MCF 10A (cell line): Measurements from ENCODE around the gene THAP4. TPM values are rescaled to one million over a fixed set of nuclear protein-coding genes. Genes with fewer than 3 reads are reported as not detected.
A peak's percentile ranks its signal among the peaks of the same experiment; 100 is the strongest.

Source experiments
- BruUV-seq: library from RNA; stranded (reverse); fragments of 400-500 nt; replicated peaks from 2 replicates; lab custom pipeline; 2021; lab: Mats Ljungman, UMichigan
- CTCF ChIA-PET: fragments of 300-600 bp; sonication (Branson Sonifier 250); formaldehyde crosslinking; extraction: SDS; loops from one replicate; lab custom pipeline; 2021; ENCODE audit warnings: antibody characterized with exemption, inconsistent platforms; lab: Yijun Ruan, JAX
- POLR2A ChIA-PET: fragments of 300-600, 350-650 bp; sonication (Branson Sonifier 250); formaldehyde crosslinking; extraction: SDS; loops from one replicate; lab custom pipeline; 2020; ENCODE audit warnings: antibody characterized with exemption, inconsistent platforms; lab: Yijun Ruan, JAX
- DNase-seq: peaks from one replicate; pipeline ENCODE4 v3.0.0-alpha.2; 2018; ENCODE audit not compliant: unreplicated experiment
- H3K27ac Mint-ChIP-seq: one replicate; pipeline ENCODE4 v1.8.0; 2022; ENCODE audit warnings: mild to moderate bottlenecking, low read depth, mixed read lengths; ENCODE audit not compliant: unreplicated experiment
- H3K27me3 Mint-ChIP-seq: one replicate; pipeline ENCODE4 v1.8.0; 2022; ENCODE audit warnings: mixed read lengths; ENCODE audit not compliant: insufficient read depth, unreplicated experiment
- H3K36me3 Mint-ChIP-seq: one replicate; pipeline ENCODE4 v1.8.0; 2022; ENCODE audit warnings: mild to moderate bottlenecking, moderate library complexity, mixed read lengths; ENCODE audit not compliant: insufficient read depth, unreplicated experiment
- H3K4me1 Mint-ChIP-seq: one replicate; pipeline ENCODE4 v1.8.0; 2022; ENCODE audit warnings: mixed read lengths; ENCODE audit not compliant: insufficient read depth, unreplicated experiment
- H3K4me3 Mint-ChIP-seq: one replicate; pipeline ENCODE4 v1.8.0; 2022; ENCODE audit warnings: mild to moderate bottlenecking, moderate library complexity, mixed read lengths; ENCODE audit not compliant: unreplicated experiment
- H3K9me3 Mint-ChIP-seq: one replicate; pipeline ENCODE4 v1.8.0; 2022; ENCODE audit warnings: mixed read lengths; ENCODE audit not compliant: unreplicated experiment
- intact Hi-C: fragments of 100-400 bp; cut with micrococcal nuclease; formaldehyde crosslinking; loops from 2 replicates; pipeline ENCODE4 v1.14.1; 2022
- total RNA-seq: library from RNA; stranded (reverse); gene quantifications from 2 replicates; pipeline ENCODE4 v1.2.3, GENCODE V29; 2022
- TF ChIP-seq, protein P1 (sequence below): fragments of 200-600 bp; IDR thresholded peaks from one replicate; pipeline ENCODE4 v1.8.0; 2022; ENCODE audit warnings: antibody characterized with exemption, mild to moderate bottlenecking; ENCODE audit not compliant: unreplicated experiment

Gene THAP4
- total RNA-seq, 1 experiment from 2014 or later: 91.8 TPM

DNA sequence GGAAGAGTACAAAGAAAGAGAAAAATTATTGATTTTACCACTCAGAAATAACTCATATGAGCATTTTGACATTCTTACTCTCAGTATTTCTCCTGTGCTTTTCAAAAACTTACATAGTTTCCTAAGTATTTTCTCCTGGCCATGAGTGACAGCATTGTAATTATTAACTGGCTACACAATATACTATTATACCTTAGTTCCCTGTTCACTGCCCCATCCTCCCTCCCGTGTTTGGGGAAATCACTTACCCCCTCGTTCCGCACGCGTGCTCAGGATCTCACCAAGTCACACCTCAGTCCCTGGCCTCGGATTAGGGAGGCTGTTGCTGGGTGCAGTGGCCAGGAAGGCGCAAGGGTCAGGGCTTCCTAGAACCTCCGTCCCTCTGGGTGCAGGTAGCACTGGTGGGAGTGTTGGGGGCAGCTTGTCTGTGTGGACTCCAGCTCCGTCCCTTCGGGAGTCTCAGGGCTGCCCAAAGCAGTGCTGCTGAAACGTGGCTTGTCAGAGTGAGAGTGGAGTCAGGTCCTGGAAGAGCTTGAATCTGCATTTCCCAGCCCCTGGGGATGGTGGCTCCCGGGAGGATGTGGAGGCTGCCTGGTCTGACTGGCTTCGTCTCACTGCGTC, 23.7 kb upstream of the THAP4 start:
- H3K4me3 Mint-ChIP-seq: no peak overlapping the region
- peaks cover 53% of the 10 kb centered on the region for H3K36me3 Mint-ChIP-seq
- TF ChIP-seq, protein P1, sequence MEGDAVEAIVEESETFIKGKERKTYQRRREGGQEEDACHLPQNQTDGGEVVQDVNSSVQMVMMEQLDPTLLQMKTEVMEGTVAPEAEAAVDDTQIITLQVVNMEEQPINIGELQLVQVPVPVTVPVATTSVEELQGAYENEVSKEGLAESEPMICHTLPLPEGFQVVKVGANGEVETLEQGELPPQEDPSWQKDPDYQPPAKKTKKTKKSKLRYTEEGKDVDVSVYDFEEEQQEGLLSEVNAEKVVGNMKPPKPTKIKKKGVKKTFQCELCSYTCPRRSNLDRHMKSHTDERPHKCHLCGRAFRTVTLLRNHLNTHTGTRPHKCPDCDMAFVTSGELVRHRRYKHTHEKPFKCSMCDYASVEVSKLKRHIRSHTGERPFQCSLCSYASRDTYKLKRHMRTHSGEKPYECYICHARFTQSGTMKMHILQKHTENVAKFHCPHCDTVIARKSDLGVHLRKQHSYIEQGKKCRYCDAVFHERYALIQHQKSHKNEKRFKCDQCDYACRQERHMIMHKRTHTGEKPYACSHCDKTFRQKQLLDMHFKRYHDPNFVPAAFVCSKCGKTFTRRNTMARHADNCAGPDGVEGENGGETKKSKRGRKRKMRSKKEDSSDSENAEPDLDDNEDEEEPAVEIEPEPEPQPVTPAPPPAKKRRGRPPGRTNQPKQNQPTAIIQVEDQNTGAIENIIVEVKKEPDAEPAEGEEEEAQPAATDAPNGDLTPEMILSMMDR: no peak
- no peaks in the 10 kb centered on the region for H3K27me3 Mint-ChIP-seq
- H3K4me1 Mint-ChIP-seq: peaks cover 6% of the 10 kb centered on the region
- intact Hi-C loops: no loop called here
- BruUV-seq: no TSS peak
- no peaks in the 10 kb centered on the region for H3K9me3 Mint-ChIP-seq
- ChIA-PET CTCF (no interaction called here), POLR2A (no interaction called here)
- DNase-seq: no peak
- H3K27ac Mint-ChIP-seq: no peak overlapping the region

DNA sequence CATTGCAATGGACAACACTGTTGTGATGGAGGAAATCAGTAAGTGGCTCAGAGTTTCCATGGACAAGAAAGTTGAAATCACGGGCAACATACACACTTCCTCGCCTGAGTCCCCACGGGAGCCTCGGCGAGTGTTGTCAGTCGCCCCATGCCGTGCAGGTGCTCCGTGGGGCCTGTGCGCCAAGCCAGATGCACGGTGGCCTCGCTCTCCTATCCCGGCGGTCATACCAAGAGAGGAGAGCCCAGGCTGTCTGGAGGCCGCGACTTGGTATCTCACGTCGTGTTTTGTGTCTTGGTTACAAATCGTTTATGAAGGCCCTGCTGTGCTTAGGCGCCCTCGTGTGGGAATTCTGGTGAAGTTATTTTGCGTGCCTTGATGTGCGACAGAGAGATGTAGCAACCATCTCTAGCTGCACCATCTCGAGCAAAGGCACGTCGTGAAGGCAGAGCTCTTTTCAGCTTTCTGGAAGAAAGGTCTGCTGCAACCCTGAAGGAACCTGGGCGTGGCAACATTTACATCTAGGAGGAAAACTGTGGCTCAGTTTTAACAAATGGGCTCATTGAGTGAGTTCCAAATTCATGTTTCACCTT, 22.3 kb upstream of the THAP4 start:
- Mint-ChIP-seq H3K36me3 (peaks cover 65% of the 10 kb centered on the region), H3K4me3 (no peak overlapping the region), H3K4me1 (no peaks in the 10 kb centered on the region), H3K27ac (no peak overlapping the region), H3K27me3 (no peaks in the 10 kb centered on the region), H3K9me3 (no peaks in the 10 kb centered on the region)
- ChIA-PET CTCF (interaction anchor here (0.5 to 1.6 kb wide), 14 partner anchors 8 to 582 kb away, joined by 3 to 5 read pairs (median 3); no protein-coding TSS in a partner anchor), POLR2A (no interaction called here)
- BruUV-seq: no TSS peak
- intact Hi-C loops: no loop called here
- DNase-seq: peak; percentile 40
- TF ChIP-seq, protein P1: peak; percentile 28

DNA sequence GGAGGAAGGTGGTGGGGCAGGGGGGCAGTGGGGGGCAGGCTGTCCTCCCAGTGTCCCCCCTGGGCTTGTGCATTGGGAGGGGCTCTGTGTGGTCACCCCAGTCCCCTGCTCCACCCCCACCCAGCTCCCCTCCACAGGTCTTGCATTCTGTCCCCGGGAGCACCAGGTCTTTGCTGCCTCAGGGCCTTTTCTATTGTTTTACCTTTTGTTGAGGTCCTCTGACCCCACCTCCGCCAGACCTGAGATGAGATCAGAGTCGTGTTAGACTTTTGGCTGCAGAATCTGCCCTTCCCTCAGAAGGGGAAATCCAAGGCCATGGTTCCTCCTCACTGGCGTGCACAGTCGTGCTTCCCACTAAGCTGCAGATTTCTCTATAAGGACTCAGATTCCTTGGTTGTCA, 21.3 kb upstream of the THAP4 start:
- POLR2A ChIA-PET: no interaction called here
- no peaks in the 10 kb centered on the region for H3K4me1 Mint-ChIP-seq

DNA sequence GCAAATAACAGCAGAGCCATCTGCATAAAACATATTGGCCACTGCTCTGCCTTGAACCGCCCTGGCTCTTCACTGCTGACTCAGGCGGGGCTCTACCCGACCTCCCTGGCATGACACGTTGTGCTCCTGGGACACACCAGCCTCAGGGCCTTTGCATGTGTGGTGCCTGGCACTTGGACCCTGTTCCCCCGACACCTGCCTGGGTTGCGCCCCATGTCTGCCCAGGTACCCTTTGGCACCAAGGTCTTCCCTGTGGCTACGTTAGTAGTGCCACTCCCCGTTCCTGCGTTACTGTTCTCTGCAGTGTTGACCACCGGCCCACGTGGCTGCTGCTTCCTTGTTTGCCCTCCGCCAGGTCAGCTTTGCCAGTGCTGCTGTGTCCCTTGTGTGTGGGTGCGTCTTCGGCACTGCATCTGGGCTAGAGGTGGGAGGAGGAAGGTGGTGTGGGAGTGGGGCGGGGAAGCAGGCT, 20.9 kb upstream of the THAP4 start:
- no peak overlapping the region for H3K4me3 Mint-ChIP-seq
- H3K27me3 Mint-ChIP-seq: no peaks in the 10 kb centered on the region
- POLR2A ChIA-PET: no interaction called here
- intact Hi-C loops: no loop called here
- CTCF ChIA-PET: interaction anchor here (0.8 to 1.6 kb wide), 2 partner anchors 10 to 203 kb away, joined by 3 read pairs; no protein-coding TSS in a partner anchor
- H3K9me3 Mint-ChIP-seq: no peaks in the 10 kb centered on the region
- H3K27ac Mint-ChIP-seq: no peak overlapping the region
- H3K36me3 Mint-ChIP-seq: peaks cover 71% of the 10 kb centered on the region
- no TSS peak for BruUV-seq
- TF ChIP-seq, protein P1: no peak
- H3K4me1 Mint-ChIP-seq: no peaks in the 10 kb centered on the region
- DNase-seq: no peak

More for the DNA sequence above, 21.3 kb upstream of the THAP4 start:
- no TSS peak for BruUV-seq
- Mint-ChIP-seq H3K27ac (no peak overlapping the region), H3K4me3 (no peak overlapping the region), H3K9me3 (no peaks in the 10 kb centered on the region), H3K27me3 (no peaks in the 10 kb centered on the region), H3K36me3 (peaks cover 71% of the 10 kb centered on the region)
- TF ChIP-seq, protein P1: no peak
- intact Hi-C loops: no loop called here
- DNase-seq: no peak
- CTCF ChIA-PET: interaction anchor here (0.5 to 1.6 kb wide), 5 partner anchors 9 to 287 kb away, joined by 3 to 4 read pairs (median 3); no protein-coding TSS in a partner anchor
